GM19452 (cell line): ENCODE data around the gene TRIP4.
"Not testable (repeated sequence)": the region's sequence is repeated elsewhere in the genome, so short reads cannot be mapped to it uniquely, and the experiment has no call there.

Experiments used
- ATAC-seq: cut with Tn5 transposase; IDR thresholded peaks from one replicate; pipeline ENCODE4 v1.9.1; 2021; ENCODE audit not compliant: unreplicated experiment

Gene TRIP4

DNA sequence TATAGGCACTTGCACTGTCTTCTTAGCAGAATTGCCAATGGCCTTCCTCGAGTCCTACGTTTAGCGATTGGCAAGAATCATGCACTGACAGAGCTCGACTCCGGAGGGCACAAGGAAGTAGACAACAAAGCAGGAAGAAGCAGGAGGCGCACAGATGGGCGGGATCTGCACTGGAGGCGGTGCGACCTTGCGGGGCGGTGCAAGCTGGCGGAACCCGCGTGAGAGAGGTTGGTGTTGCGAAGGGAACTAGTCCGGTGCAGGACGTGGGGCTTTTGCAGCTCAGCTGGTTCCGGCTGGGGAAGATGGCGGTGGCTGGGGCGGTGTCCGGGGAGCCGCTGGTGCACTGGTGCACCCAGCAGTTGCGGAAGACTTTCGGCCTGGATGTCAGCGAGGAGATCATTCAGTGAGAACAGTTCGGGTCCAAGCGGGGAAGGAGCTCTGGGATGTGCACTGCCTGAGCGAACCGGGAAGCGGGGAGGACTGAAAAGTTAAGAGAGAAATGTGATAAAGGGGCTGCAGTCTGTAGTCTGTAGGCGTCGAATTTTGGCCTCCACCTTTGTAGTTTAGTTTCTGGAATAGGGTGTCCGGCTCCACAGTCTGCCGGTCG is at the start of gene TRIP4:
TSS of gene TRIP4 (plus strand) at position 275 of the 607 bp plus-strand sequence. CDS start at position 303, 28 bp downstream.
- peak; percentile 96 for ATAC-seq

DNA sequence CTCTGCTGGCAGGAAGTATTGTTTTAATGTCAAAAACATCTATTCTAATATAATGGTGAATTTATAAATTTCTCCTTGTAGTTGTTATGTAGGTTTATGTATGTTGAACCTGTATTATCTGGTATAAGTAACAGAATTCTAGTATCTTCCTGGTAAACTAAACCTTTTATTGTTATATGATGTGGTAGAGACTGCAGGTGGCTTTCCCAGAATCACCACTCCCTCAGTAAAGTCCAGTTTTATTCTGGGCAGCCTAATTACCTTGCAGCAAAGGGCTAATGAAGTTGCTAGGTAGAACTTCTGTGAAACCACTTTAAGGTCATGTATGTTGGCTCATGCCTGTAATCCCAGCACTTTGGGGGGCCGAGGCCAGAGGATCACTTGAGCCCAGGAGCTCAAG is 47.3 kb upstream of the TRIP4 start:
- ATAC-seq: no peak

DNA sequence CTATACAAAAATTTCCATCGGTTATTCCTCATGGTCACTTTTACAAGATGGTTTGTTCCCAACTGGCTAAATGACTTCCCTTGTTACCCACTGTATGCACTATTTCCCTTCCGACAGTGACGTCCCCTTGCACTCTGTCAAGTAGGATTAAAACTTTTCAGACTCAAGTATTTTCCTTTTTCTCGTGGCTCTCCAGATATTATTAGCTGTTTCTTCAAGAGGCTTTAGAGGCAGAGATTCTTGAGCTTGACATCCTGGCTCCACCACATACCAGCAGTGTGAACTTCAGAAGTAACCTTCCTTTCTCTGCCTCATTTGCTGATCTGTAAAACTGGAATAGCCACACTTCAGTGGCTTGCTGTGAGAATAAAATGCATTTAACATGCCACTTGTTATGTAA is 45.7 kb upstream of the TRIP4 start:
- no peak for ATAC-seq

DNA sequence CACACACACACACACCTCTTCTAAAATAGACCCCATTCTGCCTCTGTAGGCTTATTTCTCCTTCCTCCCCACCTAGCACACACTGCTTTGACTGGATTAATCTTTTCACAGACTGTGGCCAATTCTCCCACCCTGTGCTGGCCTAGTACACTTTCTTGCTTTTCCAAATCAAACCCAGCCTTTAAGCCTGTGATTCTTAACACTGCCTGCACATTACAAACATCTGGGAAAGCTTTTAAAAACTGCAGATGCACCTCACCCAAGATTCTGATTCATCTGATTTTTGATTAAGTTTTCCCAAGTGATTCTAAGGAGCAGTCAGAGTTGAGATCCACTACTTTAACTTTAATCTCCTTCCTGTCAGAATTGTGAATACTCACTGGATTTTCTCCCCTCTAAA is 44.4 kb upstream of the TRIP4 start:
- no peak for ATAC-seq

DNA sequence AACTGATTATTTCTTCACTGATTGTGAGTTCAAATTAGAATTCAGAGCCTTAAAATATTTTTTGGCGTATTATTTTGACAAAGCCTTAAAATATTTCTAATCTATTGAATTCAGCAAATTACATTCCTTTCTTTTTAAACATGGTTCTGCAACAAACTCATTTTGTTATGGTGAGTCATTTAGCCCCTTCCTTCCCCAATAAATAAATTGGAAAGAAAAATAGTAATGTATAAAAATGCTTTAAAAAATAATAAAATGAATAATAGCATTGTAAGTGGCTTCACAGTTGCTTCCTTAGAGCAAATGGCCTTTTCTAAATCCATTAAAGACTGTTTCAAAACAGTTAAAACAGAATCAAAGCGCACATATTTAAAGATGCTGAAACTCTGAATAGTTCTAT is 43.8 kb upstream of the TRIP4 start:
- ATAC-seq: no peak

DNA sequence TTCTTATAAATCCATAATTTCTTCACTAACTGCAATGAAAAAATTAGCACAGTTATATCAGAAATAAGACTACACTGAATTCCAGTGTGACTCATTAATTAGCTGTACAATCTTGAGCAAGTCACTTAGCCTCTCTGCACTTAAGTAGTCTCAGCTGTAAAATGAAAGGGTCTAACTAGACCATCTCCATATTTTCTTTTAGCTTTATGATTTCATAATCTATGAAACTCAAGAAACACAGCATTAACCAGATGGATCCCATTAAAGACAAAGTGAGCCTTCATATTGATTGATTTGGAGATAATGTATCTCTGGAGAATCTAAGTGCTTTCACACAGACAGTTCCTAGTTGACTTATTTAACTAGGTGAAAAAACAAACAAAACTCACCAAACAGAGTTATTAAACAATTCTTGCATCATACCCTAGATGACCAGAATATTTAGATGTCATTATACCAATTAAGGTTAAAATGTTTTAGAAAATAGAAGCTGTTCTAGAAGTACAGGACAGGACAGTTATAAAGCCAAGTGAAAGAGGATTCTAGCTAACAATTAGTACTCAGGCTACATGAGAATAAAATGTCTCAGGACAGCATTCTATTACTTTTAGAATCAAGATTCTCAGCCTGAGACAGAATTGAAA is 42.9 kb upstream of the TRIP4 start:
- no peak for ATAC-seq

DNA sequence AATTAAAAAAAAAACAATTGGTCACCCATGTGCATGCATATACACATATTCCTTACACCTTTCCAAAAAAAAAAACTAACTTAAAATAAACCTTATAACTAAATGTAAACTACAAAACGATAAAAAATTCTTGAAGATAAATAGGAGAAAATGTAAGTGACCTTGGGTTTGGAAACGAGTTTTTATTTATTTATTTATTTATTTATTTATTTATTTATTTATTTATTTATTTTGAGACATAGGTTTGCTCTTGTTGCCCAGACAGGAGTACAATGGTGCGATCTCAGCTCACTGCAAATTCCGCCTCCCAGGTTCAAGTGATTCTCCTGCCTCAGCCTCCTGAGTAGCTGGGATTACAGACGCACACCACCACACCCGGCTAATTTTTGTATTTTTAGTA is 41.4 kb upstream of the TRIP4 start:
- ATAC-seq: not testable (repeated sequence)

DNA sequence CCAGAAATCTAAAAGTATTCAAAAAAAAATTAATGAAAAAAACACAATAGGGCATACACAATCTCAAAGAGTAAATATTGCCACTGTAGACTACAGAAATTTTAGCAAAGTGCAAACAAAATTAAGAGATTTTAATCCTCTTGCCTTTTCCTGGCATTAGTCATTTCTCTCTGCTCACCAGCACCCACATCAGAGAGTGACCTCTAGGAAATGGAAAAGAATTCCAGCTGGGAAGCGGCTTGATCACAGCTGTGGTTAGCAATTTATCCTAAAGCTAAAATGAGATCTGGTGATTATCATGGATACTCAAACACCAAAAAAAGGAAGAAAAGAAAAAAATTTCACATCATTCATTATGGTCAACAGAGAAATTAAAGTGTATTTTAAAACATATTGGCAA is 39.2 kb upstream of the TRIP4 start:
- no peak for ATAC-seq

DNA sequence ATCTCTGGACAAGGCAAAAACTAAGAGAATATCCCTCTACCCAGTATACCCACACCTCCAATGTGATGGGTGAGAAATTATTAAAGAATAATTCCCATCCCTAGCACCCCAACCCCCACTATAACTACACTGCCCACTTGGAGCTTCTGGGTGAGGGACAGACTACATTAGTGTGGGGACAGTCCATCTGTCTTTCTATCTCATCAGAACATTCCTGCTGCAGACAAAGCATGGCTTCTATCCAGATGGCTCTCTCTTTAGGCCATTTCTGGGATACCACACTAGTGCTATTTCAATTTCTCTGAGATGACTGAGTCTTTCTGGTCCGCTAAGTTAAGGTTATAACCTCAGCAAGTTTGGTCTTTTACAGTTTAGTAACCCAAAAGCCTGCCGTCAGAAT is 38.3 kb upstream of the TRIP4 start:
- ATAC-seq: no peak

DNA sequence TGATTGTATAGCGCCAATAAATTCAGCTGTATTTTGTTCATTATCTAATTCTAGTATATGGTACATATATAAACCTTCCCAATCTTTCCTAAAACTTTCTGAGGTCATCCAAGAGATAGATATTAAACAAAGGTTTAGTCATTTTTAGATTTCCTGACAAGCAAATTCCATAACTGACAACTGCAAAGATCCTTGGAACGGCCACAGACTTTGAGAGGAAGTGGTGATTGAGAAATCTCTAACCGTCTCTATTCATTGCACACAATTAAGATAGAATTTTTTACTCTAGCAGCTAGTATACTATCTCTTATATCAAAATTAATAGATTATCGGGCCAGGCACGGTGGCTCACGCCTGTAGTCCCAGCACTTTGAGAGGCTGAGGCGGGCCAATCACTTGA is 36.4 kb upstream of the TRIP4 start:
- no peak for ATAC-seq

DNA sequence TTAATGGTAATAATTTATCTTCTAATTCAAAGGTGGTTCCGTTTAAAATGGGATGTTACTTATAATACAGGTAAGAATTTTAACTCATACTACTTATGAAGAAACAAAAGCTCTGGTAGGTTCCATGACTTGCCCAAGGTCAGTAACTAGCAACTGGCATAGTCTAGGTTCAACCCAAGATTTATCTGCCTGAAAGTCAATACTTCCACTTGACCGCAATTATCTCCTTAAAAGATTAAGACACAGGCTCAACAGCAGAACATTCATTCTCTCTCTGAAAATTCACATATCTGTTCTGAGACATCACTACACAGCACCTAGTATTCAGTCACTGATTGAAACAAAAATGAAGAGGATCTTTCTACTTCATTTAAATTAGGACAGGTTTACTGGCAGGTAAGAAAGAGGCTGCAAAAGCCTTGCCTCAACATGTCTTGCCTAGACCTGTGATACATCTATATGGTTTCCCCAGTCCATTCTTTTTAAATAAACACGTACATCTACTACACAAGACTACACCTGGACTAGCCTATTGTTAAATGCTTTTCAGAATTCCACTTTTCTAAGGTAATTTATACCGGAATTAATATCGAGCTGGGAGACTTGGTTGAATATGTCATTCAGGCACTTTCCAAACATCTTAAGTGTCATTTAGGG is 32.8 kb upstream of the TRIP4 start:
- no peak for ATAC-seq

DNA sequence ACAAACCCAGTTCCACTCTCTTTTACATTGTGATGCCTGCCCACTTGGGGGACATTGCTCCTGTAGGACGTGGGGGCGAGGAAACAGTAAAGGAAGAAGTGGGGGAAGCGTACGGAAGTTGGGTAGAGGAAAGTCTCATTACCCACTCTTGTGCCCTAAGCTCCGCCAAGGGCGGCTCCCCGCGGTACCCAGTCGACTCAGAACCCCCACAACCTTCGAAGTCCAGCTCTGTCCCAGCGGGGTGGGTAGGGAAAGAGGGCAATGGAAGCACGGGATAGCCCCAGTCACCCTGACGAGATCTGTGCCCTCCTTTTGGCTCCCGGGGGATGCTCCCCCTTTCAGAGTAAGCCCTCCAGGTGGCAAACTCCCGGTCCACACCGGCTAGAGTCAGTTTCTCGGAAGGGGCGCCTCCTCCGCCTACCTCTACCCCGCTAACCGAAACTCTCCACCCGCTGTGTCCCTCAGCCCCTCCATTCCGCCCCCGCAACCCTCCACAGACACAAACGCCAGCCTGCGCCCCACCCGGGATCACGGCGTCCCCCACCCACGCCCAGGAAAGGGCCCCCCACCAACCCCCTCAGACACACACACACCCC is 32.2 kb upstream of the TRIP4 start:
- ATAC-seq: no peak

DNA sequence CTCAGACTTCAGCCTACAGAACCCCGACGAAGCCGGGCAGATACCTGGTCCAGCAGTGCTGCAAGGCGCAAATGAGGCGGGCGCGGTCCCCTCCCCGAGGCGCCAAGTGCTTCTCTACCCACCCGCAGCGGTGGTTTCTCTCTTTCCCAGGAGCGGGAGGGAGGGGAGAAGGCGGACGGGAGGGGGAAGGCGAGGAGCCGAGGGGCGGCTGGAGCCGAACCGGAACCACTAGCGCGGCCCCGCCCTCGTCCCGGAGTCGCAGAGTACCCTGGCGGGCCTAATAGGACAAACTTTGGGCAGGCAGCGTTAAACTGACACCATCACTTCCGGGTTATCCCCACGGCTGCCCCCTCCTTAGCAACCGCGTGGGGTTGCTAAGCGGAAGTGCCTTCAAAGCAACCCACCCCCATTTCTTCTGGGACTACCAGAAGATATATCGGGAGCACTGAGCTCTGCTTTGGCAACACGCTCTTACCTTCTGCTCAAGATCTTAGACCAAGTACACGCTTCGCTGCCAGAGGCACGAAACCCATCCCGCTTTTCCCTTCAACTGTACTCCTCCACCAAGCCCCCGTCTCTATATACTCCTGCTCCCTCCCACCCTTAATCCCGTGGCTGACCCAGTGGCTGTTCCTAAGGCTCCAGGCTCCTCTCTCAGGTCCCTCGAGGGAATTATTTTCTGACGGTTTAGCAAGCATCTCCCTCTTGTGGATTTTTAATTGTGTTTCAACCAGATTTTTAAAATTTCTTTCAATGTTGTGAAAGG is 31.5 kb upstream of the TRIP4 start, which contains the start of gene CSNK1G1:
TSS of gene CSNK1G1 (minus strand) at position 230 of the 766 bp plus-strand sequence. CDS start 55,674 bp downstream, outside the sequence.
- ATAC-seq: peak; percentile 97

DNA sequence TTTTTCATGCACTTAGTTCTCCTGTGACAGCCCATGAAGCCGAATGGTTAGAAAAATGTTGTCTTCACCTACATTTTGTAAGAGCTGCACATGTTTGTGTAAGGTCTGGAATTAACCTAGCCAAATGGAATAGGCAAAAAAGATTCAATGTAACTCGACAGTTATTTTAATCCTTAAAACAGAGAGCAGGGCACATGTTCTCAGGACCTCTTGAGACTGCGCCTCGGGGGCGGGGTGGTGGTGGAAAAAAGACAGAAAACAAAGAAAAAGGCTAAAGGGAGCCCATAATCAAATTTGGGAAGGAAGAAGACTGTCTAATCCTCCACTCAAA is 31.0 kb upstream of the TRIP4 start:
- no peak for ATAC-seq

DNA sequence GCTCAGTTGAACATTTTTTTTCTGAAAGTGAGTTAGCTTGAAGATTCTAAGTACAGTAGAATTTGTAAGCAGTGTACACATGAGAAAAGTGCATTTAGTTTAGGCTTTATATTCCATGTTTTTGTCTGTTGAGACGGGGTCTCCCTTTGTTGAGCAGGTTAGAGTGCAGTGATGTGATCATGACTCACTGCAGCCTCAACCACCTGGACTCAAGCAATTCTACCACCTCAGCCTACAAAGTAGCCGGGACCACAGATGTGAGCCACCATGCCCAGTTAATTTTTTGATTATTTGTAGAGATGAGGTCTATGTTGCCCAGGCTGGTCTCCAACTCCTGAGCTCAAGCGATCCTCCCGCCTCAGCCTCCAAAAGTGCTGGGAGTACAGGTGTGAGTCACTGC is 26.4 kb upstream of the TRIP4 start:
- no peak for ATAC-seq

DNA sequence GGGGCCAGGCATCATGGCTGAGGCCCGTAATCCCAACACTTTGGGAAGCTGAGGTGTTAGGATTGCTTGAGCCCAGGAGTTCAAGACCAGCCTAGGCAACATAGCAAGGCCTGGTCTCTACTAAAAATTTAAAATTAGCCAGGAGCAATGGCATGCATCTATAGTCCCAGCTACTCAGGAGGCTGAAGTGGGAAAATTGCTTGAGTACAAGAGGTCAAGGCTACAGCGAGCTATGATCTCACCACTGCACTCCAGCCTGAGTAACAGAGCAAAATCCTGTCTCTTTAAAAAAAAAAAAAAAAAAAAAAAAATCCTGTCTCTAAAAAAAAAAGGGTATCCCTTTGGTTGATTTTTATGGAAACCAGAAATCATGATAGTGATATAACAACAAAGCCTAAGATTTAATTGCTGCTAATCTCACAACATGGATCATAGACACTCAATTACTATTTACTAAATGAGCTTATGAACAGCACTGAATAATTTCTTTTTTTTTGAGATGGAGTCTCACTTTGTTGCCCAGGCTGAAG is 18.5 kb upstream of the TRIP4 start:
- no peak for ATAC-seq

DNA sequence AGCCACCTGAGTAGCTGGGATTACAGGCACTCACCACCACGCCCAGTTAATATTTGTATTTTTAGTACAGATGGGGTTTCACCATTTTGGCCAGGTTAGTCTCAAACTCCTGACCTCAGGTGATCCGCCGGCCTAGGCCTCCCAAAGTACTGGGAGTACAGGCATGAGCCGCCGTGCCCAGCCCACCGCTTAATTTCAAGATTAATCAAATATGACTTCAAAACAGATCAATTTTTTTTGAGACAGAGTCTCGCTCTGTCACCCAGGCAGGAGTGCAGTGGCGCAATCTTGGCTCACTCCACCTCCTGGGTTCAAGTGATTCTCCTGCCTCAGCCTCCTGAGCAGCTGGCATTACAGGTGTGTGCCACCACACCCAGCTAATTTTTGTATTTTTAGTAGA is 16.3 kb upstream of the TRIP4 start:
- not testable (repeated sequence) for ATAC-seq

DNA sequence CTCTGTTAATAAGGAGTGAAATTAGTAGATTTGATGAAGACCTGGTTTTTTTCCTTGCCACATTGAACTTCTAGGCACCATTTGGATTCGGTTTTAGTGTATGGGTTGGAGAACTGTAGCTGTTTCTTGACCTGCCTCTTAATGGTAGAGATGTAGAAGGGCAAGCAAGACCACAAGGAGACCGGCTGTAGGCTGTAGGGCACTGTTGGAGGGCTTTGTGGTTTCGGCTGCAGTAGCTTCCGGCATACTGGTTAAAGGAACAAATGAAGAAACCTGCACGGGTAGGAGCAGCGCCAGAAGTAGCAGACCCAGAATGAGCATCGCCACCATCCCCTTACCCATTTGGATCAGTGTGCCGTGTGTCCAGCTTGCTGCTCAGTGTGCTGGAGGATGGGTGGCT is 14.3 kb upstream of the TRIP4 start:
- no peak for ATAC-seq

DNA sequence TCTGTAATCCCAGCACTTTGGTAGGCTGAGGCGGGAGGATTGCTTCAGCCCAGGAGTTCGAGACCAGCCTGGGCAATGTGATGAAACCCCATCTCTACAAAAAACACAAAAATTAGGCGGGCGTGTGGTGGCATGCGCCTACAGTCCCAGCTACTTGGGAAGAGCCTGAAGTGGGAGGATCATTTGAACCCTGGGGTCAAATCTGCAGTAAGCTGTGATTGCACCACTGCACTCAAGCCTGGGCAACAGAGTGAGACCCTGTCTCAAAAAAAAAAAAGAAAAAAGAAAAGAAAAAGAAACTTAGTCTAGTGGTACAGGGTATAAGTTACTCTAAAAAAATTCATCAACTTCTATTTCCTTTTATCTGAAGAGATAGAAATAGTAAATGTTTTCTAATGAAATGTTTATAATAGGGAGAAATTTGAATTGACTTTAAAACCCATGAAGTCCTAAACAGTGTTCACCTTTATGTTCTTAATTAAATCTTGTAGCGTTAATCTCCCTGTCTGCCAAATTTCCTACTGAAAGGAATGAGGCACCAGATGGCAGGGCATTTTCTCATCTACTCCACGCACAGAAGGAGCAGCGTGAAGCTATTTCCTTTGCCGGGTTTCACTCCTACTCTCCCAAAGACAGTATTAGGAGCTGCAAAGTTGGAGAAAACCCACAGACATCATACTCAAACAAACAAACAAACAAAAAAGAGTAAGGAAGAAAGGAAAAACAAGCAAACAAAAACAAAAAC is 8.2 kb upstream of the TRIP4 start:
- no peak for ATAC-seq

DNA sequence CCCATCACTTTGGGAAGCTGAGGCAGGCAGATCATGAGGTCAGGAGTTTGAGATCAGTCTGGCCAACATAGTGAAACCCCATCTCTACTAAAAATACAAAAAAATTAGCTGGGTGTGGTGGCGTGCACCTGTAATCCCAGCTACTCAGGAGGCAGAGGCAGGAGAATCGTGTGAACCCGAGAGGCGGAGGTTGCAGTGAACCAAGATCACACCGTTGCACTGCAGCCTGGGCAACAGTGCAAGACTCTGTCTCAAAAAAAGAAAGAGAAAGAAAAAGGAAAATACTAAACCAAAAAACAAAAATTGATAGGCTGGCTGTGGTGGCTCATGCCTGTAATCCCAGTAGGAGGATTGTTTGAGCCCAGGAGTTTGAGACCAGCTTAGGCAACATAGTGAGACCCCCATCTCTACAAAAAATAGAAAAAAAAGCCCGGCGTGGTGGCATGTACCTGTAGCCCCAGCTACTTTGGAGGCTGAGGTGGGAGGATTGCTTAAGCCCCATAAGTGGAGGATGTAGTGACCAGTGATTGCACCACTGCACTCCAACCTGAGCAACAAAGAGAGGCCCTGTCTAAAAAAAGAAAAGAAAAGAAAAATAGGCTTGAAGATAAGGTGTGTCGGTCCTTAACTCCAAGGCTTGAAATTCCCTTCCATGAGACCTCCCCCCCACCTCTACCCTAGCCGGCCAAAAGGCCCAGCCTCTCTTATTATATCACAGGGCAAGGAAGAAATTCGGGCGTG is 7.3 kb upstream of the TRIP4 start:
- ATAC-seq: not testable (repeated sequence)
